Measurements from ENCODE around the gene TMEM97.

The TMEM97 gene

DNA sequence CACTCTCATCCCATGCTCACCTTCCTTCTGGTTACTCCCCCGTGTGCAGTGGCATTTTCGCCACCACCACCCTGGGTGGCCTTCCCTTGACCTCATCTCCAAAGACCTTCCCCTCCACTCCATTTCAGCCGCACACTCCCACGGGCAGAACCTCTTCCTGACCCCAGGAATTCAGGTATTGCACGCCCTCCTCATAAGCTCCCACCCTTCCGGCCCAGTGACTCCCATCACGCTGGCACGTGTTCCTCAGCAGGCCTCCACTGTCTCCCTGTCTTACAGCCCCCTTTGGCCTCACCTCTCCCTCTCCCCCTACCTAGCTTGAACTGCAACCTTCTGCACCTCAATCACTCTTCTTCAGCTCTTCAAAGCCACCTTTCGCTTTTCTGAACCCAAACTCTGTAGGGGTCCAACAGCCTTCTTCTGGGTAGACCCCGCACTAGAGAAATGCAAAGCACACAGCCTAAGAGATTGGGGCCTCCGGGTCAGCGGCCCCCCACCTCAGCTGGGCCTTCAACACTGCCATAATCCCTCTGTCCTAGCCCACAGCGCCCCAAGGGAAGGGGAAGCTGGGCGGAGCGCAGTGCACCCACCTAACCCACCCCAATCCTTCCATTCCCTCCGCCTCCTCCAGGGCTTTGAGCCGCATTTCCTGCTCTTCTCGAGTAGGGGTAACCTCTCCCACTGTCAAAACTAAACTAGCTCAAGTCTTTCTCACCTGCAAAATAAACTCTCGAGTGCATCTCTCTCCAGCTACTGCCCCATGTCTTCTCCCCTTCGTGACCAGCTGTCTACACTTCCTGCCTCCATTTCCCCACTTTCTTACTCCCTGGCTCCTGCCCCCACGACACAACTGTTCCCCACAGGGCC, 1.7 kb upstream of the TMEM97 start:
- no peak for DNase-seq

DNA sequence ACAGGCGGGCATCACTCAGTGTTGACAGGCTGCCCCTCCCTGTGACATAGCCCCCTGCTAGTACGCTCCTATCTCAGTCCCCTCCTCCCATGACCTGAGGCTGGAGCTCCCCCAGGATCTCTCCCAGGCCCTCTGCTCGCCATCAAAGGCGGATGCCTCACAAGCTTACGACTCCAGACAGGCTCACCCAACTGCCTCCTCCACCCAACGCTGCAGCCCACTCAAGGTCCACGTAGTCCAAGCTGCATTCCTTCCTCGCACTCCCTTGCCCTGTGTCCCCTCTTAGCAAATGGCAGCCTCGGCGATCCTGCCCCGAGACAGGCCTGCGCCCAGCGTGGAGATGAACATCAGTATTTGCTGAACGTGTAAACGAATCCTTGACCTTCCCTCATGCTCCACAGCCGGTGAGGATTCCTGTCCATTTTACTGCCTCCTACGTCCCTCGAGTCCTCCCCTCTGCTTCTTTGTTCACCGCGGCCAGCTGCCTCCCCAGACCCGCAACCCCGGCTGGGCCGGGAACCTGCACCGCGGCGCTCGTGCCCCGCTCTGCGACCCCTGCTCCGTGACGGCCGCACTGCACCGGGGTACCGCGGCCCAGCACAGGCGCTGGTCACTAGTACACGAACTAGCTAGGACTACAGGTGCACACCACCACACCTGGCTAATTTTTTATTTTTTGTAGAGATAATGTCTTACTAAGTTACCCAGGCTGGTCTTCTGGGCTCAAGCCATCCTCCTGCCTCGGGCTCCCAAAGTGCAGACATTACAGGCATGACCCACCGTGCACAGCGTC, 838 bp upstream of the TMEM97 start:
- no peak for DNase-seq

DNA sequence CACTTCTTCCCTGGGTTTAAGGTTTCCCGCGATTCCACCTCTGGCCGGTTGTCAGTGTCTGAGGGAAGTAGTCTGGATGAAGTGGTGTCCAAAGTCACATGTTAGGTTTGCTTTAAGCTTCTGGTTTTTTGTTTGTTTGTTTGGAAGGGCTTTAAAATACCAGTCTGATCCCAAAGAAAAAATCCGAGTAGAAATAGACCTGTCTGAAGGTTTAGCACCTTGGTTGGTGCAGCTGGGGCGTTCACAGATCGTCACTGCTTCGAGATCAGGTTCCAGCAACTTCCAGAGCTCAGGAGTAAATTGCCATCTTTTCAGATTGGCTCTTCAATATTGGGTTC, 567 bp downstream of the TMEM97 start:
- no peak for DNase-seq

DNA sequence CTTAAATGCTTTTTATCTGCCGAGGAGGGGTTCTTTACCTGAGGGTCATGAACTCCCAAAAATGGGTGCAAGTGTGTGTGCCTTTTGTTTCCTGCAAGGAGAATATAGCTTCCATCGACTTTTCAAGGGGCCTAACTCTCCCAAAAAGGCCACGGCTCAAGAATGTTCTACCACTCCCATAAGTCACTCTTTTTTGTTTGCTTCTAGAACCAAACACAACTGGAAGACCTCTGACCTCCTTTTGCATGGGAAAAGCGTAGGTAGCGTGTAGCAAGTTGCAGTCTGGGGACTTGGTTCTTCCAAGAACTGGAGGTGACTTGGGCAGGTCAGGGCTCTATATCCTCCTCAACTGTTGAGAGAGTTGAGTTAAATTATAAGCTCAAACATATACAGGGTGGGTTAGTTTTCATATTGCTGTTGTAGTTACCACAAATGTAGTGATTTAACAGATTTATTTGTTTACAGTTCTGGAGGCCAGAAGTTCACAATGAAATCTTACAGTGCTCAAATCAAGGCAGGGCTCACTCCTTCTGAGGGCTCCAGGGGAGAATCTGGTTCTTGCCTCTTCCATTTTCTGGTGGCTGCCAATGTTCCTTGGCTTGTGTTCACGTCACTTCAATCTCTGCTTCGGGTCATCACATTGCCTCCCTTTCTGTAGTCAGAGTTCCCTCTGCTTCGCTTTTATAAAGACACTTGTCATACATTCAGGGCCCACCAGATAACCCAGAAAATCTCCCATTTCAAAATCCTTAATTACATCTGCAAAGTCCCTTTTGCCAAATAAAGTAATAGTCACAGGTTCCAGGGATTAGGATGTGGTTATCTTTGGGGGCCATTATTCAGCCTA, 1.4 kb downstream of the TMEM97 start:
- DNase-seq: no peak

DNA sequence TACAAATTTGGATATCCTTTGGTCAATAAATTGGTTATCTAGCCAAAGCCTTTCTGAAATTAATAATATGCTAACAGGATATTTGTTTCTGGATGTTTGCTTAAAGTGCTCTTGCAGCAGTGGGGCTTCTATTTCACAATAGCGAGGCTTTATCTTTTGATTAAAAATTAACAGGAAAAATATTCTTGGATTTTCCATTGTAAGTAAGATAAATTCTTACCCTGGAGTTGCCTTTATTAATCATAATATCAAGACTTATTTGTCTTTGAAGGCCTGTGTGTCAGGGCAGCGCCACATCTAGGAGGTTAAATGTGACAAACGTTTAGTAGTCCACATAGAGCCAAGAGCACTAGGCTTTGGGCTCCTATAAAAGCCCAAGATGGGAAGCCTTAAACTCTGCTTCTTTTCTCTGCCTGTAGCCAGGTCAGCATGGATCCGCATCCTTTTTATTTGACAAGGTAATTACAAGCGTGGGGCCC, 5.3 kb downstream of the TMEM97 start:
- no peak for DNase-seq

DNA sequence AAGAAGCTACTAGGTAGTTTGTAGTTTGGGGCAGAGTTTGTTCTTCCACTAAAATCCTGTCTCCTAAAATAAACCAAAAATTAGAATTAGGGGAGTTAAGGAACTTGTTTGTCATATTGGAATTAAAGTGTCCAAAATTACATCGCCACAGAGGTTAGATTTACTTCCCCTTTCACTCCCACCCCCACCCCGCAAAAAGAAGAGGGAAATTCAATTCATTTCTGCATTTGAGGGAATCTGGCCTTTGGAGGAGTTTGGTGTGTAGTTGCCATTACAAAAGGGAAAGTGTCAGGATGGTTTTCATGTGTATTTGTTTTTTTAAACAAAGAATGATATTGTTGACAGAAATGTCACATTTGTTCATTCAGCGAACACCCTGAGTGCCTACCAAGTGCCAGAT, 5.8 kb downstream of the TMEM97 start:
- DNase-seq: no peak

DNA sequence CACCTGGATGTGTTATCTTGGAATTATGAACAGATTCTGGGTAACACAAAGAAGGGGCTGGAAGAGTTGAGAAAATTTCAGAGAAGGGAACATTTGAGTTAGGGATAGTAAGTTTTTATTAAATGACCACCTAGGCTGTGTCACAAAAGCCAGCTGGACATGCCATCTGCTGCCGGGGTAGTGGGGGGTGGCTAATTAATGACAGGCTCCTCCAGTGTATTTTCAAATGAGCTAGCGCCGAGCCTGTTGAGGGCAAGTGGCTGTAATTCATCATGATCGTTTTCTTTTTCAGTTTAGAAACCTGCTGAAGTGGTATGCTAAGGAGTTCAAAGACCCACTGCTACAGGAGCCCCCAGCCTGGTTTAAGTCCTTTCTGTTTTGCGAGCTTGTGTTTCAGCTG, 6.2 kb downstream of the TMEM97 start:
- no peak for DNase-seq

DNA sequence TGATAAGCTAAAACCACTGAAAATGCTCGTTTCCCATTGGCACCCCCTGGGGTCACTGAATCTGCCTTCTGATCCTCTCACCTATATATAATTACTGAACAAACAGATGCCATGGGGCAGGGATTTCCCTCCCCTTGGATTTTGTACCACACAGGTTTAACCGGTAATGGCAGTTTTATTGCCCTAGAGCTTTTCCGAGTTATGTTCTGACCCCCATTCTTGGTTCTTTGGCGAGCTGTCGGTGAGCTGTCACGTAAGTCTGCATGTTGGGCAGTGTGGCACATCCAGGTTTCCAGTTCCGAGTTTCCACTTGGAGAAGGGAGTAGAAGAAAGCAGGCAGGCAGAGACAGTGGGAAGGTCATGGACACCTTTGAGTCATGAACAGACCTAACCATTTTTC, 7.1 kb downstream of the TMEM97 start:
- no peak for DNase-seq

DNA sequence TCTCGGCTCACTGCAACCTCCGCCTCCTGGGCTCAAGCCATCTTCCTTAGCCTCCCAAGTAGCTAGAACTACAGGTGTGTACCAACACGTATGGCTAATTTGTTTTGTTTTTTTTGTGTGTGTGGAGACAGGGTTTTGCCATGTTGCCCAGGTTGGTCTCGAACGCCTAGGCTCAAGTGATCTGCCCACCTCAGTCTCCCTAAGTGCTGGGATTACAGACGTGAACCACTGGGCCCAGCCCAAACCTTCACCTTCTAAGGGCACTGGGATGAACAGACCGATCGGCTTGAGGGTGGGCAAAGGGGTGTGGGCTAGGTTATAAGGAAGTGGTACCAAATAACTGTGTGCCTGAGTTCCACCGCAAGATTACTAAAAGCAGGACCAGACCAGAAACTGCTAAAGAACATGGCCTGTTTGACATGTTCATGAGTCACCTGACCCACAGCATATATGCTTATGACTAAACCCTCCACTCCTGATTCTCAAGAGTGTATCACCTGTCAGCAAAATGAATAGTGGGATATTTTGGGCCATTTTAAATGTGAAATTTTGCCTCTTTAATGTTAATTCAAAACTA, 8.1 kb downstream of the TMEM97 start:
- no peak for DNase-seq

DNA sequence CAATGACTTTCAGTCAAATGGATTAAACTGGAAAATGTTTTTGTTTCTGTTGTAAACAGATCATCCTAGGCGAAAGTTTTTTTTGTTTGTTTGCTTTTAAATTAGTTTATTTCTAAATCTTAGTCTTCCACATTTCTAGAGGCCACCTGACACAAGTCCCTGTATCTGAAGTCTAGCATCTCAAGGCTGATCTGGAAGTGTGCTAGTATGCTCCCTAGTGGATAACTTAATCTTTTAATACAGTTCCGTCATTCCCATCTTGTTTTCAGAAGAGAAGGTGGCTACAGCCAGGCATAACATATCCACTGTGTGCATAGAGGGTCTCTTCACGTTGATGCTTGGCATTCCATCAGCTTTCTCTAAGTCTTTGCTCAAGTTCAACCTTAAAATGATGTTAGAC, 8.7 kb downstream of the TMEM97 start:
- no peak for DNase-seq

DNA sequence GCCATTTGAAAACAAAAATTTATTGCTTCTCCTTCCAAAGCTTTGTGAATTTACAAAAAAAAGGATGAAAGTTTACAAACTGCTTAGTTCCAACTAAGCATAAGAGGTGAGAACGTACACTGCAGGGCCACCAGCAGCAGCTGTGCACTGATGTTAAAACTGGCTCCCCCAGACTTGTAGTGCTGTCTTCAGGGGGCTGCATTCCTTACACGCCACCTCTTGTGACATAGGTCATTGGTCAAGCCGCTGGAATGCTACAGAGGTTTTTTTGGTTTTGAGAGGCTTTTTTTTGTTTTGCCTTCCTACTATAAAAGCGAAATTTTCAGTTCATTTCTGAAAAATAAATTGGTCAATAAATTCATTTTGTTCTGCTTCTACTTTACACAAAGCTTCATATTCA, 9.3 kb downstream of the TMEM97 start:
- DNase-seq: no peak

DNA sequence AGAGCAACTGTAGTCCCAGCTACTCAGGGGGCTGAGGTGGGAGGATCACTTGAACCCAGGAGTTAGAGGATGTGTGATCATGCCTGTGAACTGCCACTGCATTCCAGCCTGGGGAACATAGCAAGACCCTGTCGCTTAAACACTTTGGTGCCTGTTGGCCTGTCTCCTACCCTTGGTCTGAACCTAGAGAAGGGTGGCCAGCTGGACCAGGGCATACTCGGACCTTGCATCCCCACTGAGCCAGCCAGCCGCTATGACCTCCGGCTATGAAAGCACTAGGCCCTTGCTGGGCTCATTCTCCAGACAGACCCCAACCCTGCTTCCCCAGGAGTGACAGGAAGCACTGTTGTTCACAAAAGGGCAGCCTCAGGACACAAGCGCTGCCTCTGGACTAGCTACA, 11.7 kb downstream of the TMEM97 start:
- DNase-seq: no peak

DNA sequence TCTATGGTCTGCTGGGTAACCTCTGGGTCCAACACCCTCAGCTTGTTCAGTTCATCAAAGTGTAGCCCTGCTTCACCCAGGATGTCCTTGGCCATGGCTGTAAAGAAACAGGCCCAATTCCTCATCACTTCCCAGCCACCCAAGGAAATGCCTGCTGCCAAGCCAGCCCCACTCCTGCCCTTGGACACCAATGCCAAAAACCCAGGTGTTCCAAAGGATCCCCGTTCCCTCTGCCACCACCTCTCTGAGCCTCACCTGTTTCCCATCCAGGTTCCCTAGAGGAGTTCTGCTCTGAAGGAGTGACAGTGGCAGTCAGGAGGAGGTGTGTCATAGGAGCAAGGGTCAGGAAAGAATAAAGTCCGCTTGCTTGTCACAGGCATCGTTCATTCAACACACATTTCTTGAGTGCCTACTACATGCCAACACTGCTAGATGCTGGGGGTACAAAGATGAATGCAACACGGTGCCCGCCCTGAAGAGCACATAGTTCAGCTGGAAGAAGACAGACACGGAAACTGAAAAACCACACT, 13.0 kb downstream of the TMEM97 start:
- no peak for DNase-seq

DNA sequence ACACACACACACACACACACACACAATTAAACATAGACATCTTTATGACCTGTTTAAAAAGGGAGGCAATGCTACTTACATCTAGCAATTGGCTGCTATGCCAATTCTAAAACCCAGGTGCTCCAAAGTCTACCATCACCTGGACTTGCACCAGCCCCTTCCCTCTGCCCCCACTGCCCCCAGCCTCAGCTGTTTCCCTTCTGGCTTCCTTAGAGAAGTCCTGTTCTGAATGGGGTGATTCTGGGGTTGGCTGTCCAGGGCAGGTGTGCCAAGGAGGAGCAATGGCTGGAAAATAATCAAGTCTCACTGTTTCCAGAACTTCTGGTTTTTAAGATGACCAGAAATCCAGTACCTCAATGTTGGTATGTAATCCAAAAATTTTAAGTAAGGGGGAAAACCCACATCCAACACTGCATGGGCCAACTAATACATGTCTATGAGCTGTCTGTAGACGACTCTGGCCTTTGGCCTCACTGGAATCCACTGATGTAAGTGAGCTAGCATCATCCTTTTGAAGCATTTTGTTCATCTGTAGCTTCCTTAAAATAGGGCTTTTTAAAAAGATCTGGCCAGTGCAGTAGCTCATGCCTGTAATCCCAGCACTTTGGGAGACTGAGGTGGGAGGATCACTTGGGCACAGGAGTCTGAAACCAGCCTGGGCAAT, 14.2 kb downstream of the TMEM97 start:
- no peak for DNase-seq

DNA sequence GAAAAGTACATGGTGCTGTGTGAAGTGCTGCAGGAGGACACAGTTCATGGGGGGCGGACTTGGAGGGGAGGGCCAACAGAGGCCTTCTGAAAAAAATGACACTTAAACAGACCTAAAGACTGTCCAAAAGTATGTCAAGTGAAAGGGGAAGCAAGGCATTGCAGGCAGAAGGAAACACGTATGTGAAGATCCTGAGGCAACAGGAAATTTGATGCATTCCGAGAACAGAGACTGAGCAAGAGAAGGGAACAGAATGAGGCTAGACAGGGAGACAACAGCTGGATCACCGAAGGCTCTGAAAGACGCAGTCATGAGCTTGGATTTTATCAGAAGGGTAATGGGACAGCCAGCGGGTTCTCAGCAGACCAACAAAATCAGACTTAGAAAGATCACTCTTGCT, 15.2 kb downstream of the TMEM97 start:
- no peak for DNase-seq

DNA sequence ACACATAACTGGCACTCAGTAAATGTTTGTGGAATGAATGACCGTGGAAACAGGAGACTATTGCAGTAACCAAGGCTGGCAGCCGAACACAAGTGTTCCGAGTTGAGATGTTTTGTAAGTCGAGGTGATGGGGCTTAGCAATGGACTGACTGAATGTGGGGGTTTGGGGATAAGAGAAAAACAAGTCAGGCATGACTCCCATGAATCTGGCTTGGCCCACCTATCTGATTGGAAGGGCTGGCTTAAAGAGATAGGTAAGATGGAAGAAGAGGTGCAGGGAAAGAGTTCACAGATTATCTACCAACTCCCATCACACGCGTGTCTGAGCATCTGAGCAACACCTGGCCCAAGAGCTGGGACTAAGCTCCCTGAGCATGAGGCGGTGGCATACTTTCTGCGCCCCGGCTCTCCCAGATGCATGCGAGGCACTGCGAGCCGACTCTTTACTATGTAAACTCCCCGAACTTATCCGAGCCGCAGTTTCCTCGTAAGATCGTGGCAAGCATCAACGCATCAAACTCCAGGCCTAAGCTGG, 15.7 kb downstream of the TMEM97 start:
- no peak for DNase-seq

DNA sequence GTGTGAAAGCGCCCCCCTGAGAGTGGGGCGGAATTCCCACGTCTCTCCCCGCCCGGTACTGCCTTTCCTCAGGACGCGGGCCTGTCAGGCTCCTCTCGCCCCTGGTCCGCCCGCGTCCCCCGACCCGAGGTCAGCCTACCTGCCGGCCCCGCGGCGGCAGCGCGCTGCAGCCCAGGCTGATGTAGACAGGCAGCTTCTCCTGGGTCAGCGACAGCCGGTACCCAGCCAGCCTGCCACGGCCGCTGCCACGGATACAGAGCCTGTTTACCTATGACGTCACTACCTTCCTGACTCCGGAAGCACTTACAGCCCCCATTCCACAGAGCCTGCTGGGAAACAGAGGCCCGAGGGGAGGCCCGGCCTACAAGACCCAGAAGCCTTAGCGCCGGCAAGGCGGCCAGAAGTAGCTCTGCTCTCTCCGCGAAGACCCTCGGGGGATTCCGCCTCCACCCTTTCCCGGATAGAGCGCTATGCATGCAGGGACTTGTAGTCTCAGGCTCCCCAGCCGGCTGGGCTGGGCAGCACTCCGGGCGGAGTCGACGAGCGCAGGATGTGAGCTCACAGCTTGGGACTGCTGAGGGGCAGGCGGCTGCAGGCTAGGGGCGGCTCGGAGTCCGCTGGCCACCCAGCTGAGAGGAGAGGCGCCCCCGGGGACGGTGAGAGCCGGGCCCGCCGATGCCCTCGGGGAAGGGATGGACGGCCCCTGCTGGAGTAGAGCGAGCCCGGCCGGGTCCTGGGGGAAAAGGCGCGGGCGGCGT, 16.4 kb downstream of the TMEM97 start, which contains the start of the genes IFT20 and TNFAIP1:
TSS of gene IFT20 (minus strand) at position 272 of the 758 bp plus-strand sequence. CDS start 3,487 bp downstream, outside the sequence.
TSS of gene TNFAIP1 (plus strand) at position 561 of the 758 bp plus-strand sequence. CDS start 3,761 bp downstream, outside the sequence.
- DNase-seq: peak; percentile 98

DNA sequence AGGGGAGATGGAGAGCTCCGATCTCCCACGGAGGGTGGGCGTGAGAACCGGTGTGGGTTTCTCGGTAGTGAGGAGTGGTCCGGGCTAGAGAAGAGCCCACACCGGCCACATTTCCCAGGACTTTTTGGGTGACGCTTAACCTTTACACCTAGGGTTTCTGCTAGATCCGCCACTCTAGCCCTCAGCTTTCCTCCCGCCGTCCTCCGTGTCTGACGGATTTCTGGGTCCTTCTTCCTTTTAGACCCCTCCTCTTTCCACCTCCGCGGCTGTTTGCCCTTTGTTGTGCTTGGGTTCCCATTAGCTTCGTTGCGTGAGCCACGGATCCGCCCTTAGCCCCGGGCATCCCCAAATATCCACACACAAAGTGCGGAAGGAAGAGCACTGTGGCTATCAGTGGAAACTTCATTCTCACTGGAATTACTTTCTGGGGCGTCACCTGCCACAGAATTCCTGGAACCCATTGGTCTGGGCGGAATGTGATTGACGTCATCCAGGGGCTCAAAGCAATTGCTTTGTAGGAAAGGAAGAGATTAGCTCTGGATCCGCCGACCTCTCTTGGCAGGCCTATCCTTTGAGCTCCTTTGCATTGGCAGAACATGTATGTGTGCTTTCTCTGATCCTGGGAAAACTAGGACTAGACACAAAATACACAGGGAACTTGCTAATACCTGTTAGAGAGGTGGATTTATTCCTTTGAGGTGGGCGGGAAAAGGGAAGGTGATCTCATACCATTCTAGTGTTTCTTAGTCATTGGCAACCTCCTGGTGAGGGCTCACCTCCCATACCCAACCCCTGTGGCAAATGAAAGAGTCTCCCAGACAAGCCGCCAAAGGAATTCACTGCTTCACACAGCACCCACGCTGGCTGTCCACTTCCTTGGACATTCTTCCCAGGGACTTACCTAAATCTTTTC, 17.2 kb downstream of the TMEM97 start:
- no peak for DNase-seq

DNA sequence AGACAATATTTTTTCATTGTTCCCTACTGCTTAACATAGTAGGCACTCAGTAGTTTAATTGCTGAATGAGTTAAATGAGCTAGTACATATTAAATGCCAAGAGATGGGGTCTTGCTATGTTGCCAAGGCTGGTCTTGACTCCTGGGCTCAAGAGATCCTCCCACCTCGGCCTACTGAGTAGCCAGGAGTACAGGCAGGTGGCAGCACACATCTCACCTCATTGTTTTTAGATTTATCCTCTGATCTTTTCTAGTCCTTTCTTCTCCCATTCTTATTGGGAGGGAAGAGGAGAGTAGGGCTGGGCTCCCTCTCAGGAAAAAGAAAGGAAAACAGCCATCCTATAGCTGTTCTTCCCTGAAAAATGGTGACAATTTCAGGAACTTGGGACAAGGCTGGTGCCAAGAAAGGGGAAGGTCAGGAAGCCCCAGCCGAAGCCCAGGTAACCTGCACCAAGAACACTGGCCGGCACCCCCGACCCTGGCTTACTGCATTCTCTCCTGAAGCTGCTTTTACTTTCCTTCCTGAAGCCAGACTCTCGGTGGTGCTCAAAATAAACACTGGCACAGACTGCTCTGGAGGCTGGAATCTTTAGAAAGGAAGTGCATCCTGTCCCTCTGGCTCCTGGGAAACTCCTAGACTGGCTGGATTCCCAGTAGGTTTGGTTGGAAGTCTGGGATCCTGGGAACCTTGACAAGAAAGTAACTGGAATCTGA, 19.2 kb downstream of the TMEM97 start:
- no peak for DNase-seq

All from cerebellar nuclear complex (tissue), 1 donor.